Measurements from ENCODE around the gene SPC24. TPM values are rescaled to one million over a fixed set of nuclear protein-coding genes. Genes with fewer than 3 reads are reported as not detected.

SPC24 gene
- total and polyA plus RNA-seq, 9 of the 15 experiments (the other 6 are each of a cell fraction or from before 2014, with no cell fraction given), result 18.2 to 154 (median 60.9) TPM

- H4K20me1 ChIP-seq (replicated peaks; ENCODE audit: control insufficient read depth, insufficient read depth, low read length), result peaks cover 9% of the 10 kb centered on the region
- in situ Hi-C loops (cut with MboI), result no loop called here
- POLR2A ChIA-PET, result interaction anchor here (0.6 to 1.9 kb wide), 5 partner anchors 9 to 384 kb away, joined by 3 to 8 read pairs (median 4); no protein-coding TSS in a partner anchor
- 95% methylated on average over 5 of the region's 5 CpGs for WGBS (ENCODE audit: insufficient coverage, low coverage, missing lambda C conversion rate)
- FAIRE-seq (no peak), ATAC-seq (no peak), DNase-seq (ENCODE audit: extremely low read depth in 1 of 4, low spot score in 3 of 4) (no peak)
- no peak overlapping the region for H3K27ac ChIP-seq (ENCODE audit: extremely low read depth, low read depth, low read length)
- intact Hi-C loops (cut with micrococcal nuclease), result no loop called here
- peaks cover 0 to 8% of the 10 kb centered on the region in 2 experiments; a peak in 1 of 5 replicates for H3K4me1 ChIP-seq (replicated peaks in 1 of 2; ENCODE audit: control insufficient read depth in 2 of 2, insufficient read depth in 2 of 2, low read length in 2 of 2)
- no peak overlapping the region for H3K4me2 ChIP-seq (ENCODE audit: insufficient read depth, low read length)
- H3K9me1 ChIP-seq (ENCODE audit: control insufficient read depth, insufficient read depth, low read length), result peaks cover 4% of the 10 kb centered on the region
- peaks cover 97% of the 10 kb centered on the region for H3K36me3 ChIP-seq (ENCODE audit: control insufficient read depth, insufficient read depth, low read length)
- H3K79me2 ChIP-seq (ENCODE audit: control insufficient read depth, insufficient read depth, low read length), result peaks cover 34% of the 10 kb centered on the region
- no TSS peak for BruUV-seq (replicated peaks)
- no peak overlapping the region for H3K4me3 ChIP-seq
- CTCF ChIA-PET (ENCODE audit: low intra/inter-chr PET ratio), result interaction anchor here (0.7 kb wide), 1 partner anchor 89 kb away, joined by 3 read pairs; no protein-coding TSS in a partner anchor
- H2AFZ ChIP-seq (ENCODE audit: low read depth, low read length), result no peak overlapping the region
- H3K9ac ChIP-seq (ENCODE audit: insufficient read depth in 1 of 2, low read depth in 2 of 2, low read length in 2 of 2), result no peak overlapping the region
- no peaks in the 10 kb centered on the region for H3K9me3 ChIP-seq (replicated peaks; ENCODE audit: control insufficient read depth, insufficient read depth, low read depth, low read length)
- H3K27me3 ChIP-seq (ENCODE audit: control insufficient read depth in 2 of 2, insufficient read depth in 2 of 2, low read length in 2 of 2), result no peaks in the 10 kb centered on the region
- TF ChIP-seq L3MBTL2 (IDR thresholded peaks at IDR 0.05), result no peak
- no peak for TF ChIP-seq POLR2H (tag; IDR thresholded peaks at IDR 0.05; ENCODE audit: low read depth)
- no peak for TF ChIP-seq ELF4 (CRISPR knock-in tag; IDR thresholded peaks at IDR 0.05)
- TF ChIP-seq EP400 (IDR thresholded peaks at IDR 0.05), result no peak
- peak; percentile 75; the same call in 1 of the 2 replicates for TF ChIP-seq POLR2AphosphoS2 (IDR thresholded peaks at IDR 0.05; ENCODE audit: low read length)
- TF ChIP-seq BHLHE40 (IDR thresholded peaks at IDR 0.05; ENCODE audit: low read length), result no peak
- TF ChIP-seq TCF7 (IDR thresholded peaks at IDR 0.05; ENCODE audit: borderline replicate concordance), result no peak
- no peak for TF ChIP-seq MIER1 (IDR thresholded peaks at IDR 0.05; ENCODE audit: low read depth)
- TF ChIP-seq, protein P1, sequence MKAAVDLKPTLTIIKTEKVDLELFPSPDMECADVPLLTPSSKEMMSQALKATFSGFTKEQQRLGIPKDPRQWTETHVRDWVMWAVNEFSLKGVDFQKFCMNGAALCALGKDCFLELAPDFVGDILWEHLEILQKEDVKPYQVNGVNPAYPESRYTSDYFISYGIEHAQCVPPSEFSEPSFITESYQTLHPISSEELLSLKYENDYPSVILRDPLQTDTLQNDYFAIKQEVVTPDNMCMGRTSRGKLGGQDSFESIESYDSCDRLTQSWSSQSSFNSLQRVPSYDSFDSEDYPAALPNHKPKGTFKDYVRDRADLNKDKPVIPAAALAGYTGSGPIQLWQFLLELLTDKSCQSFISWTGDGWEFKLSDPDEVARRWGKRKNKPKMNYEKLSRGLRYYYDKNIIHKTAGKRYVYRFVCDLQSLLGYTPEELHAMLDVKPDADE (conservative IDR thresholded peaks at IDR 0.05; ENCODE audit: control insufficient read depth, low read depth, low read length), result no peak
- no peak for TF ChIP-seq ARID4B (CRISPR knock-in tag; IDR thresholded peaks at IDR 0.05)
- TF ChIP-seq POLR2A (conservative IDR thresholded peaks at IDR 0.05), result peak; percentile 60
- TF ChIP-seq ZFP1 (CRISPR knock-in tag; IDR thresholded peaks at IDR 0.05), result no peak
- peak; percentile 39 for TF ChIP-seq SIRT6 (IDR thresholded peaks at IDR 0.05; ENCODE audit: low read depth, low read length)
- no peak for TF ChIP-seq ZNF212 (CRISPR knock-in tag; IDR thresholded peaks at IDR 0.05)
- TF ChIP-seq ZNF780A (CRISPR knock-in tag; IDR thresholded peaks at IDR 0.05), result no peak
- TF ChIP-seq, protein P2, sequence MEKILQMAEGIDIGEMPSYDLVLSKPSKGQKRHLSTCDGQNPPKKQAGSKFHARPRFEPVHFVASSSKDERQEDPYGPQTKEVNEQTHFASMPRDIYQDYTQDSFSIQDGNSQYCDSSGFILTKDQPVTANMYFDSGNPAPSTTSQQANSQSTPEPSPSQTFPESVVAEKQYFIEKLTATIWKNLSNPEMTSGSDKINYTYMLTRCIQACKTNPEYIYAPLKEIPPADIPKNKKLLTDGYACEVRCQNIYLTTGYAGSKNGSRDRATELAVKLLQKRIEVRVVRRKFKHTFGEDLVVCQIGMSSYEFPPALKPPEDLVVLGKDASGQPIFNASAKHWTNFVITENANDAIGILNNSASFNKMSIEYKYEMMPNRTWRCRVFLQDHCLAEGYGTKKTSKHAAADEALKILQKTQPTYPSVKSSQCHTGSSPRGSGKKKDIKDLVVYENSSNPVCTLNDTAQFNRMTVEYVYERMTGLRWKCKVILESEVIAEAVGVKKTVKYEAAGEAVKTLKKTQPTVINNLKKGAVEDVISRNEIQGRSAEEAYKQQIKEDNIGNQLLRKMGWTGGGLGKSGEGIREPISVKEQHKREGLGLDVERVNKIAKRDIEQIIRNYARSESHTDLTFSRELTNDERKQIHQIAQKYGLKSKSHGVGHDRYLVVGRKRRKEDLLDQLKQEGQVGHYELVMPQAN (IDR thresholded peaks at IDR 0.05; ENCODE audit: borderline replicate concordance), result no peak
- TF ChIP-seq RAD21 (CRISPR knock-in tag; conservative IDR thresholded peaks at IDR 0.05 in 1 of 2, IDR thresholded peaks at IDR 0.05 in 1 of 2), result no peak
- TF ChIP-seq TSC22D4 (tag; IDR thresholded peaks at IDR 0.05), result no peak
These were observed 40.5 kb downstream of the SPC24 start for GRCh38 chr19:11115042-11115441.
